HepG2 (cell line): Measurements from ENCODE around the gene EEFSEC. TPM values are rescaled to one million over a fixed set of nuclear protein-coding genes. Genes with fewer than 3 reads are reported as not detected.

Source experiments
- CBX5 ChIP-seq: sonication (generic); formaldehyde crosslinking; IDR thresholded peaks from 2 replicates; pipeline ENCODE4 v1.4.0; 2020; ENCODE audit warnings: missing genetic modification reagents, borderline replicate concordance
- CREB1 ChIP-seq, 2 experiments: fragments of 450-650 bp in 1 of 2; IDR thresholded peaks; 2 replicates each; pipeline ENCODE4 v1.6.1; 2016 to 2017; ENCODE audit warnings: control low read depth in 1 of 2, mild to moderate bottlenecking in 1 of 2, missing compliant biosample characterization in 1 of 2, missing genetic modification characterization in 1 of 2
- DMAP1 ChIP-seq: IDR thresholded peaks from 2 replicates; pipeline ENCODE4 v1.6.1; 2016
- FOXK1 ChIP-seq: sonication (generic); formaldehyde crosslinking; IDR thresholded peaks from 2 replicates; pipeline ENCODE4 v1.4.0; 2020; ENCODE audit warnings: low read depth, missing genetic modification reagents, borderline replicate concordance
- KDM4B ChIP-seq: sonication (generic); formaldehyde crosslinking; IDR thresholded peaks from 2 replicates; pipeline ENCODE4 v1.4.0; 2020; ENCODE audit warnings: missing genetic modification reagents
- MAX ChIP-seq: IDR thresholded peaks from 2 replicates; pipeline ENCODE4 v1.6.1; 2012; ENCODE audit warnings: inconsistent platforms
- ONECUT2 ChIP-seq: sonication (generic); formaldehyde crosslinking; IDR thresholded peaks from 2 replicates; pipeline ENCODE4 v1.4.0; 2020; ENCODE audit warnings: missing genetic modification reagents
- POLR2G ChIP-seq: fragments of 200-400 bp; formaldehyde crosslinking; IDR thresholded peaks from 2 replicates; pipeline ENCODE4 v1.6.1; 2018; ENCODE audit warnings: mild to moderate bottlenecking, low read depth, low read length, moderate library complexity
- RBFOX2 ChIP-seq: fragments of 200-400 bp; formaldehyde crosslinking; IDR thresholded peaks from 2 replicates; pipeline ENCODE4 v1.6.1; 2017; ENCODE audit warnings: low read depth, mild to moderate bottlenecking, low read length
- RFX5 ChIP-seq: IDR thresholded peaks from 2 replicates; pipeline ENCODE4 v1.6.1; 2011; ENCODE audit warnings: low read depth, low read length, improper control_type of control experiment
- SRF ChIP-seq: IDR thresholded peaks from 2 replicates; pipeline ENCODE4 v1.6.1; 2011; ENCODE audit warnings: mild to moderate bottlenecking, low read depth, low read length, moderate library complexity
- U2AF2 ChIP-seq: fragments of 200-400 bp; formaldehyde crosslinking; IDR thresholded peaks from 2 replicates; pipeline ENCODE4 v1.6.1; 2017; ENCODE audit warnings: low read depth, mild to moderate bottlenecking, low read length
- ZBTB39 ChIP-seq: sonication (generic); formaldehyde crosslinking; IDR thresholded peaks from 2 replicates; pipeline ENCODE4 v1.5.0; 2020; ENCODE audit warnings: missing genetic modification reagents
- ZBTB40 ChIP-seq, 2 experiments: fragments of 450-650 bp in 1 of 2; sonication (generic) in 1 of 2; formaldehyde crosslinking in 1 of 2; IDR thresholded peaks; 2 replicates each; pipeline versions ENCODE4 v1.6.1 to v1.8.0; 2016 to 2022; ENCODE audit warnings: antibody characterized with exemption in 1 of 2, mild to moderate bottlenecking in 1 of 2, missing genetic modification reagents in 1 of 2
- ZBTB7B ChIP-seq: sonication (generic); formaldehyde crosslinking; IDR thresholded peaks from 2 replicates; pipeline ENCODE4 v1.4.0; 2020; ENCODE audit warnings: missing genetic modification reagents
- polyA plus RNA-seq, 8 experiments: library from polyadenylated mRNA; depleted of rRNA in 3 of 8; stranded (reverse) in 7 of 8; unstranded in 1 of 8; fragments of >200 nt; fragmentation: Illumina TruSeq in 4 of 8; extraction: Trizol in 4 of 8; gene quantifications; 2 replicates each; pipeline versions ENCODE4 v1.2.1 to v1.2.3, GENCODE V29; 2011 to 2016; ENCODE audit warnings: low read depth in 4 of 8, missing spikeins in 1 of 8, mixed read lengths in 1 of 8; ENCODE audit not compliant: insufficient read depth in 1 of 8
- total RNA-seq, 5 experiments: library from RNA; depleted of rRNA; stranded (reverse); fragments of >200 nt; fragmentation: Illumina TruSeq; extraction: Trizol; gene quantifications; 2 replicates each; pipeline ENCODE4 v1.2.3, GENCODE V29; 2016; ENCODE audit warnings: low read depth in 1 of 5
- TF ChIP-seq, protein P1 (sequence below): sonication (generic); formaldehyde crosslinking; IDR thresholded peaks from 2 replicates; pipeline ENCODE4 v1.8.1; 2022; ENCODE audit warnings: low read depth, mild to moderate bottlenecking, missing genetic modification reagents

The EEFSEC gene
- total and polyA plus RNA-seq, 2 of the 13 experiments (the other 11 are each of a cell fraction or from before 2014, with no cell fraction given), result 6.4 to 24.2 TPM

DNA sequence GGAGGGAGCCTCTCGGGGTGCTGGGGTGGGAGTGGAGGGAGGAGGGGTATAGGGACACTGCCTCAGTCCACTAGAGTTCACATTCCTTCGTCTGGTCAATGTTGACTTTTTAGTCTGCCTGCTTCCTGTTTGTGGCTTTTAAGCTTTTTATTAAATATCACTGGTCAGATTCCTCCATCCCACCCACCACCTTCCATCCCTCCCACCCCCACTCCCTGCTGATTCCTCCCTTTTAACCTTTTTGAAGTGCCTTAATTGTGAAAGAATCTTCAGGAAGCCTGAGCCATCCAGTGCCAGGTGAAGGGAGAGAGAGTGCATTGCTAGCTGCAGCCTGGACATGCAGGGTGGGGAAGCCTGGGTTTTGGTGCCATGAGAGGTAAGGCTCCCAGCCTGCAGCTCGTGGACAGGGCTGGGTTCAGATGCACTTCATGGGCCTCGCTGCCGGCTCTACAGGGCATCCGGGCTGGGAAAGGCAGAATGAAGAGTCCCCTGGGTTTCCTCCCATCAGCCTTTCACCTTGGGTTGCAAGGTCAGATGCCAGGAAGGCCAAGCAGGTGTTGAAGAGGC lies 207.5 kb downstream of the EEFSEC start (continued):
- TF ChIP-seq ZBTB39 (no peak), RFX5 (no peak), KDM4B (no peak), RBFOX2 (no peak), ONECUT2 (CRISPR knock-in tag) (no peak), ZBTB7B (no peak), U2AF2 (no peak), FOXK1 (CRISPR knock-in tag) (no peak), MAX (peak; percentile 60), ZBTB40 (IDR thresholded peaks at IDR 0.05) (no peak), ZBTB40 (CRISPR knock-in tag; IDR thresholded peaks at IDR 0.05) (no peak), SRF (no peak), POLR2G (no peak), CBX5 (no peak), DMAP1 (CRISPR knock-in tag) (0 out of 2 replicates have a peak, but pooled peaks have one; percentile 54), CREB1 (IDR thresholded peaks at IDR 0.05) (no peak), CREB1 (CRISPR knock-in tag; IDR thresholded peaks at IDR 0.05) (no peak)
- TF ChIP-seq, protein P1, sequence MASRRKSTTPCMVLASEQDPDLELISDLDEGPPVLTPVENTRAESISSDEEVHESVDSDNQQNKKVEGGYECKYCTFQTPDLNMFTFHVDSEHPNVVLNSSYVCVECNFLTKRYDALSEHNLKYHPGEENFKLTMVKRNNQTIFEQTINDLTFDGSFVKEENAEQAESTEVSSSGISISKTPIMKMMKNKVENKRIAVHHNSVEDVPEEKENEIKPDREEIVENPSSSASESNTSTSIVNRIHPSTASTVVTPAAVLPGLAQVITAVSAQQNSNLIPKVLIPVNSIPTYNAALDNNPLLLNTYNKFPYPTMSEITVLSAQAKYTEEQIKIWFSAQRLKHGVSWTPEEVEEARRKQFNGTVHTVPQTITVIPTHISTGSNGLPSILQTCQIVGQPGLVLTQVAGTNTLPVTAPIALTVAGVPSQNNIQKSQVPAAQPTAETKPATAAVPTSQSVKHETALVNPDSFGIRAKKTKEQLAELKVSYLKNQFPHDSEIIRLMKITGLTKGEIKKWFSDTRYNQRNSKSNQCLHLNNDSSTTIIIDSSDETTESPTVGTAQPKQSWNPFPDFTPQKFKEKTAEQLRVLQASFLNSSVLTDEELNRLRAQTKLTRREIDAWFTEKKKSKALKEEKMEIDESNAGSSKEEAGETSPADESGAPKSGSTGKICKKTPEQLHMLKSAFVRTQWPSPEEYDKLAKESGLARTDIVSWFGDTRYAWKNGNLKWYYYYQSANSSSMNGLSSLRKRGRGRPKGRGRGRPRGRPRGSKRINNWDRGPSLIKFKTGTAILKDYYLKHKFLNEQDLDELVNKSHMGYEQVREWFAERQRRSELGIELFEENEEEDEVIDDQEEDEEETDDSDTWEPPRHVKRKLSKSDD, result no peak
